Astrocyte of the cerebellum (primary cell): ENCODE data around the gene LTBP2.

Experiments used
- DNase-seq: peaks from one replicate; pipeline ENCODE4 v3.0.0-alpha.2; 2011; ENCODE audit warnings: low read depth
- H3K4me3 ChIP-seq: 2 replicates; pipeline ENCODE4 v1.5.1; 2011; ENCODE audit warnings: mild to moderate bottlenecking, low read depth, low read length, moderate library complexity
- CTCF ChIP-seq: IDR thresholded peaks from 2 replicates; pipeline ENCODE4 v1.5.1; 2012; ENCODE audit warnings: low read length, low read depth, moderate library complexity, mild to moderate bottlenecking; ENCODE audit errors: missing control alignments
- in situ Hi-C: cut with HindIII; loops from 2 replicates; pipeline ENCODE4 v1.10.0; 2017; ENCODE audit warnings: low sequenced_read_pairs

LTBP2 gene

GRCh38 chr14:74480046-74480445 lies 132.0 kb downstream of the LTBP2 start:
- DNase-seq = no peak
- in situ Hi-C loops = no loop called here
- TF ChIP-seq CTCF = no peak
- no peak overlapping the region for H3K4me3 ChIP-seq

GRCh38 chr14:74478996-74479635 lies 132.9 kb downstream of the LTBP2 start:
- no peak for DNase-seq
- TF ChIP-seq CTCF = peak; percentile 82
- in situ Hi-C loops = no loop called here
- H3K4me3 ChIP-seq = no peak overlapping the region

- no peak for DNase-seq
- TF ChIP-seq CTCF = no peak
- H3K4me3 ChIP-seq = no peak overlapping the region
- in situ Hi-C loops = no loop called here
Measured at GRCh38 chr14:74476607-74477006, 135.4 kb downstream of the LTBP2 start.

- H3K4me3 ChIP-seq = no peak overlapping the region
- in situ Hi-C loops = no loop called here
- TF ChIP-seq CTCF = no peak
- no peak for DNase-seq
Measured at GRCh38 chr14:74476107-74476506, 135.9 kb downstream of the LTBP2 start.

GRCh38 chr14:74475678-74476077 lies 136.4 kb downstream of the LTBP2 start:
- in situ Hi-C loops = no loop called here
- DNase-seq = no peak
- TF ChIP-seq CTCF = no peak
- no peak overlapping the region for H3K4me3 ChIP-seq

- TF ChIP-seq CTCF = no peak
- H3K4me3 ChIP-seq = no peak overlapping the region
- in situ Hi-C loops = no loop called here
- no peak for DNase-seq
Measured at GRCh38 chr14:74474376-74474775, 137.7 kb downstream of the LTBP2 start.
